Neutrophil (primary cell): Measurements from ENCODE around the gene ANKRD62.
"Not testable (repeated sequence)": the region's sequence is repeated elsewhere in the genome, so short reads cannot be mapped to it uniquely, and the experiment has no call there.

ENCODE experiments used
- H3K27ac ChIP-seq: fragments of 200-600 bp; sonication (generic); 2 replicates; pipeline ENCODE4 v1.5.1; 2016; ENCODE audit warnings: mild to moderate bottlenecking, moderate library complexity
- H3K27me3 ChIP-seq: fragments of 200-600 bp; sonication (generic); 2 replicates; pipeline ENCODE4 v1.6.0; 2016; ENCODE audit warnings: mild to moderate bottlenecking
- H3K36me3 ChIP-seq: fragments of 200-600 bp; sonication (generic); 2 replicates; pipeline ENCODE4 v1.5.1; 2017
- H3K4me1 ChIP-seq, 2 experiments: fragments of 200-600 bp in 1 of 2; sonication (generic) in 1 of 2; 1 replicate in 1 of 2; 2 replicates in 1 of 2; pipeline versions ENCODE4 v1.5.1 to v1.6.1; 2013 to 2016; ENCODE audit warnings: low read depth in 1 of 2, low read length in 1 of 2, mild to moderate bottlenecking in 1 of 2, moderate library complexity in 1 of 2; ENCODE audit not compliant: control insufficient read depth in 1 of 2, insufficient read depth in 1 of 2
- H3K4me3 ChIP-seq, 2 experiments: fragments of 200-600 bp in 1 of 2; sonication (generic) in 1 of 2; 1 replicate in 1 of 2; 2 replicates in 1 of 2; pipeline ENCODE4 v1.5.1; 2013 to 2016; ENCODE audit warnings: low read depth in 1 of 2, low read length in 1 of 2, mild to moderate bottlenecking in 1 of 2, moderate library complexity in 1 of 2
- H3K9me3 ChIP-seq: fragments of 200-600 bp; sonication (generic); 2 replicates; pipeline ENCODE4 v1.5.1; 2016
- CTCF ChIP-seq: fragments of 200-600 bp; sonication (generic); IDR thresholded peaks from 2 replicates; pipeline ENCODE4 v1.5.1; 2016; ENCODE audit warnings: antibody characterized with exemption

ANKRD62 gene

GRCh38 chr18:12068950-12069320 is 24.7 kb upstream of the ANKRD62 start:
- no peak for TF ChIP-seq CTCF
- no peaks in the 10 kb centered on the region for H3K4me1 ChIP-seq
- no peaks in the 10 kb centered on the region for H3K36me3 ChIP-seq
- H3K9me3 ChIP-seq, result no peaks in the 10 kb centered on the region
- no peak overlapping the region for H3K4me3 ChIP-seq
- H3K27me3 ChIP-seq, result peaks cover 12% of the 10 kb centered on the region
- no peak overlapping the region for H3K27ac ChIP-seq

- not testable (repeated sequence) for H3K4me1 ChIP-seq, H3K4me3 ChIP-seq
These were observed 22.6 kb upstream of the ANKRD62 start for GRCh38 chr18:12071066-12071465.

DNA sequence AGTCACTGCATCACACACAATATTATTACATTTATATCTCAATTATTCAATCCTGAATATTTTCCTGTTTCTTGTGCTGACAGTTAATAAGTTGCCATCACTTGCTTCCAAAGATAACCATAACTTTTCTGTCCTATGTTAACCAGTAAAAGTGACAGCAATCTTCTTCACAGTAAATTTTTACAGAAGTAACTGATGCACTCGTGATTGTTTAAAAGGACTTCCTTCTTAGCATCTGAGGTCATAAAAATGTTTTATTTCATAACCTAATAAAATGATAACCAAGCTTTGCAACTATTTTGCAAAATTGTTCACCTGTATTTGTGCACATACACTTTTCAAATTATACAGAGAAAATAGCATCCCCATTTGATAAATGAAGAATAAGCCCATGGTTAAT is 20.6 kb upstream of the ANKRD62 start:
- H3K36me3 ChIP-seq, result no peaks in the 10 kb centered on the region
- H3K9me3 ChIP-seq, result no peaks in the 10 kb centered on the region
- no peak overlapping the region for H3K27ac ChIP-seq
- peaks cover 45% of the 10 kb centered on the region for H3K27me3 ChIP-seq
- H3K4me3 ChIP-seq, result no peak overlapping the region
- H3K4me1 ChIP-seq, result no peaks in the 10 kb centered on the region
- TF ChIP-seq CTCF, result no peak

More at GRCh38 chr18:12071066-12071465, 22.6 kb upstream of the ANKRD62 start:
- peaks cover 33% of the 10 kb centered on the region for H3K27me3 ChIP-seq
- H3K27ac ChIP-seq, H3K9me3 ChIP-seq, H3K36me3 ChIP-seq: not testable (repeated sequence)

- Histone ChIP-seq H3K36me3 (no peaks in the 10 kb centered on the region), H3K27ac (no peak overlapping the region), H3K27me3 (peaks cover 54% of the 10 kb centered on the region), H3K4me1 (no peaks in the 10 kb centered on the region), H3K9me3 (no peaks in the 10 kb centered on the region), H3K4me3 (no peak overlapping the region)
- no peak for TF ChIP-seq CTCF
These were observed 18.9 kb upstream of the ANKRD62 start for GRCh38 chr18:12074736-12075135.

DNA sequence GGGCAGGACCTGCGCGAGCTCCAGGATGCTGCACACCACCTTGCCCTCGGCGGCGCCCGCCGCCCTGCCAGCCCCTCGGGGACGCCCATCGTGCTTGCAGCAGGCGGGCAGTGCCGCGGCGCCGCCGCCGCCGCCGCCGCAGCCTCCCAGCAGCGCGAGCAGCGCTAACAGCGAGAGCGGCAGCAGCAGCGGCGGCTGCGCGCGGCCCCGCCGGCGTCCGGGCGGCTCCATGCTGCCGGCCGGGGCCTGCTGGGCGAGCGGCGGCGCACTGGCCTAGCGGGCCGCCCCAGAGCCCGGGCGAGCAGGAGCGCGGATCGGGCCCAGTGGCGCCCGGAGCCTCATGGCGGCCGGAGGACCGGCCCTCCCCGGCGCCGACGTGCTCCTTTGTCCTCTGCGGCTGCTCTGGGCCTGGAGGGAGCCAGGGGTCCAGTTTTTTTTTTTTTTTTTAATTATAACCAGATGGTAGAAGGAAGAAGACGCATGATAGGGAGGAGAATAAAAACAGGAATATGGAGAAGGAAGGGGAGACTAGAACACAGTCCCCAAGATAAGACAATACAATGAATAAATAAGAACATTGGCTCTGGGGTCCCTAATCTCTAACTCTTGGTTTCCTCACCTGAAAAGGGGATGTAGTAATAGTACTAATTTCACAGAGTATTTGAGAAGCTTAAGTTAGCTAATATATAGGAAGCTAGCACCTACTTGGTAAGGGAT is 17.1 kb upstream of the ANKRD62 start:
- Histone ChIP-seq H3K36me3 (no peaks in the 10 kb centered on the region), H3K9me3 (no peaks in the 10 kb centered on the region), H3K27ac (no peak overlapping the region), H3K4me1 (no peaks in the 10 kb centered on the region), H3K27me3 (peaks cover 48% of the 10 kb centered on the region), H3K4me3 (no peak overlapping the region)
- TF ChIP-seq CTCF, result no peak

DNA sequence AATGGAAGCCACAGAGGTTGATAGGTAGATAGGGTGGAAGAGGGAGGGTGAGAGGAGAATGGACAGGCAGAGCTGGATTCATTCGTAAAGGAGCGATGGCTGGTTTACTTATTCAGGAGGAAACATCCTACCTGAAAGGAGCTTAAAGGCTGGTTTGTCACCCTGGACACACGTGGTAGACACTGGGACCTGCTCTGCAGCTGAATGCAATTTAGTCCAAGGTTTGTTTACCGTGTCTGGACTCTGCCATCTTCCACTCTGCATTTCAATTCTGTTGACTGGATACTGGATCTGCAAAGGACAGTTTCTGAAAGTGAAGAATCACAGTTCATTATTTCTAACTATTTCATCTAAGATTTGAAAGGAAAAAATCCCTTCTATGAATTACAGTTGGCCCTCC is 15.6 kb upstream of the ANKRD62 start:
- not testable (repeated sequence) for H3K36me3 ChIP-seq, H3K27ac ChIP-seq, H3K9me3 ChIP-seq, H3K4me1 ChIP-seq, H3K4me3 ChIP-seq
- peaks cover 49% of the 10 kb centered on the region for H3K27me3 ChIP-seq
